Prostate gland (tissue), 2 donors: Measurements from ENCODE around the gene DXO. TPM values are rescaled to one million over a fixed set of nuclear protein-coding genes. Genes with fewer than 3 reads are reported as not detected.
"Not testable (repeated sequence)": the region's sequence is repeated elsewhere in the genome, so short reads cannot be mapped to it uniquely, and the experiment has no call there.

Experiments
- DNase-seq: peaks from one replicate; pipeline ENCODE4 v3.0.0-alpha.2; 2019; ENCODE audit warnings: low spot score
- H3K27ac ChIP-seq, 2 donors: fragments of 200-600 bp; sonication (generic); 2 replicates each; pipeline ENCODE4 v1.5.1; 2017 to 2019
- H3K27me3 ChIP-seq: fragments of 200-600 bp; sonication (generic); replicated peaks from 2 replicates; pipeline ENCODE4 v1.5.1; 2019; ENCODE audit not compliant: insufficient read depth
- H3K36me3 ChIP-seq, 2 donors: fragments of 200-600 bp; sonication (generic); 1 replicate in 1 of 2; 2 replicates in 1 of 2; pipeline versions ENCODE4 v1.5.1 to v1.8.1; 2017 to 2019
- H3K4me1 ChIP-seq: fragments of 200-600 bp; sonication (generic); replicated peaks from 2 replicates; pipeline ENCODE4 v1.5.1; 2019
- H3K4me3 ChIP-seq, 2 donors: fragments of 200-600 bp; sonication (generic); 2 replicates each; pipeline ENCODE4 v1.5.1; 2017 to 2019
- H3K9me3 ChIP-seq: fragments of 200-600 bp; sonication (generic); 2 replicates; pipeline ENCODE4 v1.5.1; 2017
- CTCF ChIP-seq, 4 experiments: fragments of 200-600 bp in 2 of 4; fragments of 450-650 bp in 2 of 4; sonication (generic) in 2 of 4; IDR thresholded peaks; 1 replicate in 3 of 4; 2 replicates in 1 of 4; pipeline ENCODE4 v1.5.1; 2016 to 2019; ENCODE audit warnings: antibody characterized with exemption in 4 of 4, mild to moderate bottlenecking in 2 of 4, moderate library complexity in 2 of 4
- POLR2A ChIP-seq: fragments of 450-650 bp; IDR thresholded peaks from one replicate; pipeline ENCODE4 v1.6.1; 2016; ENCODE audit warnings: antibody characterized with exemption, mild to moderate bottlenecking
- POLR2AphosphoS5 ChIP-seq: sonication (generic); formaldehyde crosslinking; IDR thresholded peaks from one replicate; pipeline ENCODE4 v1.6.1; 2017; ENCODE audit warnings: antibody characterized with exemption
- WGBS: methylation state at CpG from one replicate; pipeline ENCODE4 v1.1.5; 2018; 5-methylcytosine and 5-hydroxymethylcytosine counted together
- intact Hi-C: fragments of 100-400 bp; cut with DNase I; formaldehyde crosslinking; loops from one replicate; pipeline ENCODE4 v1.14.2; 2022
- total RNA-seq, 2 donors: library from RNA; depleted of rRNA; stranded (reverse); fragments of >200 nt; gene quantifications; one replicate each; pipeline ENCODE4 v1.1.0, GENCODE V29; 2016

The DXO gene
- total RNA-seq, 2 donors from 2014 or later: 21.9 to 36.0 TPM

GRCh38 chr6:31979238-31979898 is 7.4 kb upstream of the DXO start:
- Histone ChIP-seq H3K4me3 (no peak overlapping the region), H3K9me3 (no peaks in the 10 kb centered on the region), H3K36me3 (no peaks in the 10 kb centered on the region), H3K27me3 (no peaks in the 10 kb centered on the region), H3K27ac (no peak overlapping the region), H3K4me1 (no peaks in the 10 kb centered on the region)
- TF ChIP-seq CTCF (IDR thresholded peaks at IDR 0.05): no peak
- TF ChIP-seq POLR2A: no peak
- TF ChIP-seq POLR2AphosphoS5: no peak
- WGBS: 89% methylated on average over 3 of the region's 3 CpGs
- DNase-seq: no peak
- intact Hi-C loops: no loop called here

GRCh38 chr6:31978831-31979230 is 6.9 kb upstream of the DXO start:
- 91% methylated on average over 5 of the region's 5 CpGs for WGBS
- intact Hi-C loops: no loop called here
- TF ChIP-seq POLR2A (no peak), POLR2AphosphoS5 (no peak), CTCF (IDR thresholded peaks at IDR 0.05) (no peak)
- H3K36me3 ChIP-seq: no peaks in the 10 kb centered on the region
- no peaks in the 10 kb centered on the region for H3K27me3 ChIP-seq
- no peaks in the 10 kb centered on the region for H3K9me3 ChIP-seq
- H3K4me1 ChIP-seq: no peaks in the 10 kb centered on the region
- H3K4me3 ChIP-seq: no peak overlapping the region
- no peak for DNase-seq
- no peak overlapping the region for H3K27ac ChIP-seq

GRCh38 chr6:31977816-31978431 is 6.0 kb upstream of the DXO start:
- H3K27ac ChIP-seq: no peak overlapping the region
- H3K27me3 ChIP-seq: no peaks in the 10 kb centered on the region
- DNase-seq: no peak
- no peaks in the 10 kb centered on the region for H3K4me1 ChIP-seq
- intact Hi-C loops: no loop called here
- no peaks in the 10 kb centered on the region for H3K36me3 ChIP-seq
- TF ChIP-seq POLR2A (no peak), CTCF (IDR thresholded peaks at IDR 0.05) (no peak), POLR2AphosphoS5 (no peak)
- H3K9me3 ChIP-seq: no peaks in the 10 kb centered on the region
- 94% methylated on average over 12 of the region's 12 CpGs for WGBS
- no peak overlapping the region for H3K4me3 ChIP-seq

GRCh38 chr6:31976065-31976464 is 4.1 kb upstream of the DXO start:
- H3K9me3 ChIP-seq, intact Hi-C loops, H3K36me3 ChIP-seq, H3K27ac ChIP-seq, DNase-seq, H3K27me3 ChIP-seq, H3K4me3 ChIP-seq, H3K4me1 ChIP-seq: not testable (repeated sequence)
- no CpG with 5 or more reads among the region's 30 CpGs for WGBS

- DNase-seq: no peak
- peak overlapping the region; percentile 64 to 75 for H3K4me3 ChIP-seq
- intact Hi-C loops: no loop called here
- no peaks in the 10 kb centered on the region for H3K27me3 ChIP-seq
- H3K9me3 ChIP-seq: no peaks in the 10 kb centered on the region
- H3K27ac ChIP-seq: peak overlapping the region; percentile 98 to 99
- peaks cover 0 to 12% of the 10 kb centered on the region in 2 donors for H3K36me3 ChIP-seq
- TF ChIP-seq POLR2AphosphoS5: no peak
- no peak for TF ChIP-seq POLR2A
- TF ChIP-seq CTCF (IDR thresholded peaks at IDR 0.05): no peak
- peaks cover 10% of the 10 kb centered on the region for H3K4me1 ChIP-seq
- WGBS: 5% methylated on average over 16 of the region's 19 CpGs
Measured at GRCh38 chr6:31972709-31973350, 892 bp upstream of the DXO start.
